GM12878 (cell line): Measurements from ENCODE around the gene RBSN. TPM values are rescaled to one million over a fixed set of nuclear protein-coding genes. Genes with fewer than 3 reads are reported as not detected.

Experiments used
- BCL3 ChIP-seq: IDR thresholded peaks from 2 replicates; pipeline ENCODE4 v1.6.1; 2011; ENCODE audit warnings: borderline replicate concordance, low read depth, mild to moderate bottlenecking, moderate library complexity, low read length; ENCODE audit not compliant: insufficient read depth, poor library complexity, severe bottlenecking
- CTCF ChIP-seq, 3 experiments: IDR thresholded peaks in 2 of 3; conservative IDR thresholded peaks in 1 of 3; 2 replicates each; pipeline ENCODE4 v1.5.1; 2011; ENCODE audit warnings: low read depth in 3 of 3, low read length in 3 of 3, mild to moderate bottlenecking in 3 of 3, control low read depth in 2 of 3, moderate library complexity in 2 of 3, inconsistent platforms in 1 of 3, mixed read lengths in 1 of 3; ENCODE audit not compliant: control insufficient read depth in 2 of 3, insufficient read depth in 1 of 3; ENCODE audit errors: extremely low read depth in 1 of 3
- EED ChIP-seq: sonication (generic); IDR thresholded peaks from 2 replicates; pipeline ENCODE4 v1.6.1; 2016; ENCODE audit warnings: antibody characterized with exemption, low read depth
- ELK1 ChIP-seq: IDR thresholded peaks from 2 replicates; pipeline ENCODE4 v1.6.1; 2012; ENCODE audit warnings: low read depth, low read length, improper control_type of control experiment
- FOXM1 ChIP-seq: IDR thresholded peaks from 2 replicates; pipeline ENCODE4 v1.6.1; 2012; ENCODE audit warnings: low read depth, mild to moderate bottlenecking, inconsistent platforms, low read length, moderate library complexity
- GATAD2B ChIP-seq: fragments of 450-650 bp; conservative IDR thresholded peaks from 2 replicates; pipeline ENCODE4 v1.6.1; 2017; ENCODE audit warnings: low read depth, mild to moderate bottlenecking, moderate library complexity
- IKZF2 ChIP-seq, 2 experiments: fragments of 450-650 bp; IDR thresholded peaks; 2 replicates each; pipeline ENCODE4 v1.6.1; 2017; ENCODE audit warnings: mild to moderate bottlenecking in 2 of 2, moderate library complexity in 2 of 2
- IRF5 ChIP-seq: fragments of 450-650 bp; IDR thresholded peaks from 2 replicates; pipeline ENCODE4 v1.6.1; 2017; ENCODE audit warnings: borderline replicate concordance
- MEF2A ChIP-seq: IDR thresholded peaks from 2 replicates; pipeline ENCODE4 v1.6.1; 2011; ENCODE audit warnings: low read depth, mild to moderate bottlenecking, low read length, moderate library complexity; ENCODE audit not compliant: insufficient read depth
- SKIL ChIP-seq: fragments of 450-650 bp; IDR thresholded peaks from 2 replicates; pipeline ENCODE4 v1.6.1; 2017; ENCODE audit warnings: mild to moderate bottlenecking, low read depth, inconsistent platforms; ENCODE audit not compliant: poor library complexity, severe bottlenecking
- ZBTB40 ChIP-seq: fragments of 450-650 bp; IDR thresholded peaks from 2 replicates; pipeline ENCODE4 v1.6.1; 2016; ENCODE audit warnings: mild to moderate bottlenecking, moderate library complexity, borderline replicate concordance
- ZNF207 ChIP-seq: fragments of 450-650 bp; IDR thresholded peaks from 2 replicates; pipeline ENCODE4 v1.6.1; 2014; ENCODE audit warnings: antibody characterized with exemption, mild to moderate bottlenecking, borderline replicate concordance
- polyA plus RNA-seq, 11 experiments: library from polyadenylated mRNA; depleted of rRNA in 4 of 11; unstranded in 6 of 11; stranded (reverse) in 5 of 11; fragments of >200 nt; fragmentation: Nextera tagmentation in 4 of 11; fragmentation: Illumina TruSeq in 1 of 11; extraction: Ambion mirVana in 4 of 11; extraction: Trizol in 1 of 11; gene quantifications; 1 replicate in 1 of 11; 2 replicates in 10 of 11; pipeline versions ENCODE4 v1.2.1 to v1.2.3, GENCODE V29; 2011 to 2016; ENCODE audit warnings: inconsistent platforms in 2 of 11, missing spikeins in 2 of 11, low read depth in 1 of 11
- total RNA-seq, 4 experiments: library from RNA; depleted of rRNA in 3 of 4; stranded (reverse); fragments of >200 nt in 3 of 4; fragmentation: Illumina TruSeq in 1 of 4; extraction: Trizol in 1 of 4; gene quantifications; 2 replicates each; pipeline versions ENCODE4 v1.2.1 to v1.2.3, GENCODE V29; 2013 to 2021
- TF ChIP-seq, protein P1 (sequence below): fragments of 450-650 bp; IDR thresholded peaks from 2 replicates; pipeline ENCODE4 v1.6.1; 2016; ENCODE audit warnings: mild to moderate bottlenecking

The RBSN gene
- total and polyA plus RNA-seq, 10 of the 15 experiments (the other 5 are each of a cell fraction or from before 2014, with no cell fraction given) = 2.0 to 17.5 (median 10.5) TPM

GRCh38 chr3:15050405-15051092, 48.4 kb downstream of the RBSN start (continued):
- no peak for TF ChIP-seq BCL3
- TF ChIP-seq EED = peak; percentile 52; the same call in 1 of the 2 replicates
- 0 out of 2 replicates have a peak, but pooled peaks have one; percentile 38 for TF ChIP-seq FOXM1
- TF ChIP-seq IKZF2 (IDR thresholded peaks at IDR 0.05) = peak; percentile 73 to 84
- TF ChIP-seq MEF2A = 0 out of 2 replicates have a peak, but pooled peaks have one; percentile 23
- no peak for TF ChIP-seq SKIL
- no peak for TF ChIP-seq IRF5
- TF ChIP-seq, protein P1, sequence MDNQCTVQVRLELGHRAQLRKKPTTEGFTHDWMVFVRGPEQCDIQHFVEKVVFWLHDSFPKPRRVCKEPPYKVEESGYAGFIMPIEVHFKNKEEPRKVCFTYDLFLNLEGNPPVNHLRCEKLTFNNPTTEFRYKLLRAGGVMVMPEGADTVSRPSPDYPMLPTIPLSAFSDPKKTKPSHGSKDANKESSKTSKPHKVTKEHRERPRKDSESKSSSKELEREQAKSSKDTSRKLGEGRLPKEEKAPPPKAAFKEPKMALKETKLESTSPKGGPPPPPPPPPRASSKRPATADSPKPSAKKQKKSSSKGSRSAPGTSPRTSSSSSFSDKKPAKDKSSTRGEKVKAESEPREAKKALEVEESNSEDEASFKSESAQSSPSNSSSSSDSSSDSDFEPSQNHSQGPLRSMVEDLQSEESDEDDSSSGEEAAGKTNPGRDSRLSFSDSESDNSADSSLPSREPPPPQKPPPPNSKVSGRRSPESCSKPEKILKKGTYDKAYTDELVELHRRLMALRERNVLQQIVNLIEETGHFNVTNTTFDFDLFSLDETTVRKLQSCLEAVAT = peak; percentile 84
- TF ChIP-seq ZBTB40 = no peak
- TF ChIP-seq ELK1 = no peak
- no peak for TF ChIP-seq CTCF (IDR thresholded peaks at IDR 0.05 in 2 of 3, conservative IDR thresholded peaks at IDR 0.05 in 1 of 3; ENCODE audit: control insufficient read depth in 2 of 3, extremely low read depth in 1 of 3, insufficient read depth in 1 of 3, low read depth in 3 of 3, low read length in 3 of 3)
- peak; percentile 57; the same call in 1 of the 2 replicates for TF ChIP-seq GATAD2B
- TF ChIP-seq ZNF207 = no peak
